Neural cell (in vitro differentiated cells): ENCODE data around the gene FZD10. TPM values are rescaled to one million over a fixed set of nuclear protein-coding genes. Genes with fewer than 3 reads are reported as not detected.

Source experiments
- H2AFZ ChIP-seq: fragments of 200-600, 300-800 bp; sonication (generic), shearing (Covaris generic); 2 replicates; pipeline ENCODE4 v1.6.0; 2014; ENCODE audit warnings: low read depth, mild to moderate bottlenecking, antibody characterized with exemption, low read length, moderate library complexity
- H3F3A ChIP-seq: fragments of 200-600 bp; shearing (Covaris generic); 2 replicates; pipeline ENCODE4 v1.6.1; 2016; ENCODE audit warnings: mild to moderate bottlenecking, moderate library complexity, mixed read lengths, antibody characterized with exemption, low read length; ENCODE audit not compliant: insufficient read depth, poor library complexity, severe bottlenecking
- H3K27ac ChIP-seq: fragments of 200-600, 300-800 bp; sonication (generic), shearing (Covaris generic); 2 replicates; pipeline ENCODE4 v1.5.1; 2014; ENCODE audit warnings: mild to moderate bottlenecking, low read length, moderate library complexity
- H3K27me3 ChIP-seq: fragments of 300-800, 200-600 bp; sonication (generic), shearing (Covaris generic); 2 replicates; pipeline ENCODE4 v1.6.0; 2014; ENCODE audit warnings: mild to moderate bottlenecking, low read depth, low read length, moderate library complexity; ENCODE audit not compliant: insufficient read depth
- H3K36me3 ChIP-seq: fragments of 300-800, 200-600 bp; sonication (generic), shearing (Covaris generic); 2 replicates; pipeline ENCODE4 v1.5.1; 2014; ENCODE audit warnings: mild to moderate bottlenecking, antibody characterized with exemption, low read length, moderate library complexity; ENCODE audit not compliant: insufficient read depth
- H3K4me2 ChIP-seq: fragments of 300-800, 200-600 bp; sonication (generic), shearing (Covaris generic); 2 replicates; pipeline ENCODE4 v1.6.0; 2014; ENCODE audit warnings: mild to moderate bottlenecking, low read length
- H3K4me3 ChIP-seq: fragments of 300-800, 200-600 bp; sonication (generic), shearing (Covaris generic); 2 replicates; pipeline ENCODE4 v1.5.1; 2014; ENCODE audit warnings: mild to moderate bottlenecking, low read length, moderate library complexity
- H3K79me2 ChIP-seq: fragments of 200-600 bp; shearing (Covaris generic); replicated peaks from 2 replicates; pipeline ENCODE4 v1.6.0; 2014; ENCODE audit warnings: mild to moderate bottlenecking, low read length, moderate library complexity; ENCODE audit not compliant: insufficient read depth
- H3K9ac ChIP-seq: fragments of 300-800, 200-600 bp; sonication (generic), shearing (Covaris generic); 2 replicates; pipeline ENCODE4 v1.6.1; 2016; ENCODE audit warnings: mild to moderate bottlenecking, low read length, mixed read lengths
- H3K9me2 ChIP-seq: fragments of 200-600 bp; shearing (Covaris generic); 2 replicates; pipeline ENCODE4 v1.6.1; 2016; ENCODE audit warnings: mild to moderate bottlenecking, low read length, mixed read lengths; ENCODE audit not compliant: insufficient read depth
- H3K9me3 ChIP-seq: fragments of 200-600, 300-800 bp; sonication (generic), shearing (Covaris generic); 2 replicates; pipeline ENCODE4 v1.6.1; 2016; ENCODE audit warnings: mild to moderate bottlenecking, mixed run types, low read length, moderate library complexity, mixed read lengths
- H4K20me1 ChIP-seq: fragments of 200-600 bp; shearing (Covaris generic); 2 replicates; pipeline ENCODE4 v1.6.1; 2016; ENCODE audit warnings: mild to moderate bottlenecking, mixed run types; ENCODE audit not compliant: insufficient read depth
- EP300 ChIP-seq: fragments of 450-650 bp; conservative IDR thresholded peaks from 2 replicates; pipeline ENCODE4 v1.6.1; 2014; ENCODE audit warnings: antibody characterized with exemption, mild to moderate bottlenecking, moderate library complexity; ENCODE audit not compliant: poor library complexity, severe bottlenecking
- EZH2 ChIP-seq: fragments of 200-600, 300-800 bp; shearing (Covaris generic), sonication (generic); IDR thresholded peaks from 2 replicates; pipeline ENCODE4 v1.6.1; 2014; ENCODE audit warnings: antibody characterized with exemption, low read length, borderline replicate concordance, mild to moderate bottlenecking; ENCODE audit not compliant: insufficient read depth, poor library complexity, severe bottlenecking
- MXI1 ChIP-seq: fragments of 450-650 bp; conservative IDR thresholded peaks from 2 replicates; pipeline ENCODE4 v1.6.1; 2014; ENCODE audit warnings: antibody characterized with exemption, mild to moderate bottlenecking; ENCODE audit not compliant: poor library complexity, severe bottlenecking
- POLR2AphosphoS5 ChIP-seq: IDR thresholded peaks from 2 replicates; pipeline ENCODE4 v1.6.1; 2012
- RAD21 ChIP-seq: fragments of 450-650 bp; conservative IDR thresholded peaks from 2 replicates; pipeline ENCODE4 v1.6.1; 2014; ENCODE audit warnings: antibody characterized with exemption, mild to moderate bottlenecking, moderate library complexity
- SMC3 ChIP-seq: fragments of 450-650 bp; conservative IDR thresholded peaks from 2 replicates; pipeline ENCODE4 v1.6.1; 2014; ENCODE audit warnings: antibody characterized with exemption, mild to moderate bottlenecking, moderate library complexity; ENCODE audit not compliant: poor library complexity
- TAF1 ChIP-seq: IDR thresholded peaks from 2 replicates; pipeline ENCODE4 v1.6.1; 2012; ENCODE audit warnings: low read depth
- polyA plus RNA-seq: library from polyadenylated mRNA; depleted of rRNA; stranded (reverse); fragments of >200 nt; gene quantifications from 2 replicates; pipeline ENCODE4 v1.2.3, GENCODE V29; 2014
- TF ChIP-seq, protein P1 (sequence below): IDR thresholded peaks from 2 replicates; pipeline ENCODE4 v1.6.1; 2012; ENCODE audit warnings: borderline replicate concordance
- TF ChIP-seq, protein P2 (sequence below): fragments of 450-650 bp; IDR thresholded peaks from 2 replicates; pipeline ENCODE4 v1.5.1; 2014; ENCODE audit warnings: antibody characterized with exemption, mild to moderate bottlenecking, moderate library complexity; ENCODE audit not compliant: poor library complexity, severe bottlenecking

FZD10 gene
- polyA plus RNA-seq, 1 donor from 2014 or later, result not detected

DNA sequence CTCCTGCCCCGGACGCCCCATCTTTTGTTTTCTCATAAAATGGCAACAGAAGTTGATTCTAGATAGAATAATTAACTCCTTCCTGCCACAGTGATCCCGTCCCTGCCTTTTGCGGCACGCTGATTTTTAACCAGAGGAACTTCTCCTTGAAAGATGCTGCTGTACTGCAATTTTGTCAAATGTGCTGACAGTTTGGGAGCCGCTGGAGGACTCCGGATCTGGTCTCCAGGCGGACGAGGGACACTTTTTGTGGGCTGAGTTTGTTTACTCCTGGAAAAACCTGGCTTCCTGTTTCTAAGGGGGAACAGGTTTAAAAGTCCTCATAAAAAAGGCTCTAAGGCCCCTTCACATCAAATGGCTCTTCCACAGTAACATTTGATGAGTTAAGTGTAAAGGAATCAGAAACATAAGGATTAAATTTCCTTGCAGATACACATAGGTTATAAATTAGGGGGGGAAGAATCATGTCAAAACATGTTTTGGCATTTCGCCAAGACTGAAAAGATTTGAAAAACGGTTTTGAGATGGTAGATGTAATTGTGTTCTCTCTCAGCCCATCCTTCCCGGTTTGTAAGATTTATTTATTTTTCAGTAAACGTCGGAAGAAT is 15.5 kb downstream of the FZD10 start:
- Histone ChIP-seq H3K9me2 (no peaks in the 10 kb centered on the region), H3K36me3 (no peaks in the 10 kb centered on the region), H2AFZ (no peak overlapping the region), H3K4me2 (no peak overlapping the region), H3K79me2 (no peaks in the 10 kb centered on the region), H3K4me3 (no peak overlapping the region), H3K9me3 (peaks cover 5% of the 10 kb centered on the region), H3K27me3 (peaks cover 3% of the 10 kb centered on the region), H3K27ac (no peak overlapping the region), H3K9ac (no peak overlapping the region), H4K20me1 (no peaks in the 10 kb centered on the region), H3F3A (no peaks in the 10 kb centered on the region)
- TF ChIP-seq EZH2, result no peak
- no peak for TF ChIP-seq MXI1
- TF ChIP-seq, protein P1, sequence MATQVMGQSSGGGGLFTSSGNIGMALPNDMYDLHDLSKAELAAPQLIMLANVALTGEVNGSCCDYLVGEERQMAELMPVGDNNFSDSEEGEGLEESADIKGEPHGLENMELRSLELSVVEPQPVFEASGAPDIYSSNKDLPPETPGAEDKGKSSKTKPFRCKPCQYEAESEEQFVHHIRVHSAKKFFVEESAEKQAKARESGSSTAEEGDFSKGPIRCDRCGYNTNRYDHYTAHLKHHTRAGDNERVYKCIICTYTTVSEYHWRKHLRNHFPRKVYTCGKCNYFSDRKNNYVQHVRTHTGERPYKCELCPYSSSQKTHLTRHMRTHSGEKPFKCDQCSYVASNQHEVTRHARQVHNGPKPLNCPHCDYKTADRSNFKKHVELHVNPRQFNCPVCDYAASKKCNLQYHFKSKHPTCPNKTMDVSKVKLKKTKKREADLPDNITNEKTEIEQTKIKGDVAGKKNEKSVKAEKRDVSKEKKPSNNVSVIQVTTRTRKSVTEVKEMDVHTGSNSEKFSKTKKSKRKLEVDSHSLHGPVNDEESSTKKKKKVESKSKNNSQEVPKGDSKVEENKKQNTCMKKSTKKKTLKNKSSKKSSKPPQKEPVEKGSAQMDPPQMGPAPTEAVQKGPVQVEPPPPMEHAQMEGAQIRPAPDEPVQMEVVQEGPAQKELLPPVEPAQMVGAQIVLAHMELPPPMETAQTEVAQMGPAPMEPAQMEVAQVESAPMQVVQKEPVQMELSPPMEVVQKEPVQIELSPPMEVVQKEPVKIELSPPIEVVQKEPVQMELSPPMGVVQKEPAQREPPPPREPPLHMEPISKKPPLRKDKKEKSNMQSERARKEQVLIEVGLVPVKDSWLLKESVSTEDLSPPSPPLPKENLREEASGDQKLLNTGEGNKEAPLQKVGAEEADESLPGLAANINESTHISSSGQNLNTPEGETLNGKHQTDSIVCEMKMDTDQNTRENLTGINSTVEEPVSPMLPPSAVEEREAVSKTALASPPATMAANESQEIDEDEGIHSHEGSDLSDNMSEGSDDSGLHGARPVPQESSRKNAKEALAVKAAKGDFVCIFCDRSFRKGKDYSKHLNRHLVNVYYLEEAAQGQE, result no peak
- TF ChIP-seq TAF1, result no peak
- TF ChIP-seq, protein P2, sequence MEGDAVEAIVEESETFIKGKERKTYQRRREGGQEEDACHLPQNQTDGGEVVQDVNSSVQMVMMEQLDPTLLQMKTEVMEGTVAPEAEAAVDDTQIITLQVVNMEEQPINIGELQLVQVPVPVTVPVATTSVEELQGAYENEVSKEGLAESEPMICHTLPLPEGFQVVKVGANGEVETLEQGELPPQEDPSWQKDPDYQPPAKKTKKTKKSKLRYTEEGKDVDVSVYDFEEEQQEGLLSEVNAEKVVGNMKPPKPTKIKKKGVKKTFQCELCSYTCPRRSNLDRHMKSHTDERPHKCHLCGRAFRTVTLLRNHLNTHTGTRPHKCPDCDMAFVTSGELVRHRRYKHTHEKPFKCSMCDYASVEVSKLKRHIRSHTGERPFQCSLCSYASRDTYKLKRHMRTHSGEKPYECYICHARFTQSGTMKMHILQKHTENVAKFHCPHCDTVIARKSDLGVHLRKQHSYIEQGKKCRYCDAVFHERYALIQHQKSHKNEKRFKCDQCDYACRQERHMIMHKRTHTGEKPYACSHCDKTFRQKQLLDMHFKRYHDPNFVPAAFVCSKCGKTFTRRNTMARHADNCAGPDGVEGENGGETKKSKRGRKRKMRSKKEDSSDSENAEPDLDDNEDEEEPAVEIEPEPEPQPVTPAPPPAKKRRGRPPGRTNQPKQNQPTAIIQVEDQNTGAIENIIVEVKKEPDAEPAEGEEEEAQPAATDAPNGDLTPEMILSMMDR, result no peak
- no peak for TF ChIP-seq EP300
- no peak for TF ChIP-seq SMC3
- TF ChIP-seq RAD21, result no peak
- no peak for TF ChIP-seq POLR2AphosphoS5

DNA sequence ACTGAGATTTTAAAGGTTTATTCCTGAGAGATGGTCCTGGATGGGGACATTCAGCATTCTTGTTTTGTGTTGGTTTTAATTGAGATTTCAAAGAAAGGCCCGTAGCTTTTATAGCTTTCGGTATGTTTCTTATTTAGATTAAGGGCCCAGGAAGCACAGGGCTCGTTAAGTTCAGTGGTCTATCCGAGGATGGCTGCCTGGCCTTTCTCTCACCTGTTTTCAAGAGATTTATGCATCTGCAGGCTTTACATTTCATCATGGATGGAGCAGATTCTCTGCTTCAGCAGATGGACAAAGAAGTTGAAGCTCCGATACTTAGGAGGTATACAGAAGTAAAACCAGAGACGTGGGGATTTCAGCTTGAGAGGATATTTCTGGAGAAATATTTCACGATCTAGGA is 16.0 kb downstream of the FZD10 start:
- no peak overlapping the region for H3K4me3 ChIP-seq
- no peak overlapping the region for H3K4me2 ChIP-seq
- H4K20me1 ChIP-seq, result no peaks in the 10 kb centered on the region
- no peaks in the 10 kb centered on the region for H3K9me2 ChIP-seq
- no peak overlapping the region for H2AFZ ChIP-seq
- H3K27me3 ChIP-seq, result peaks cover under 1% of the 10 kb centered on the region
- peaks cover 5% of the 10 kb centered on the region for H3K9me3 ChIP-seq
- H3K9ac ChIP-seq, result no peak overlapping the region
- no peak overlapping the region for H3K27ac ChIP-seq
- no peaks in the 10 kb centered on the region for H3K79me2 ChIP-seq
- H3K36me3 ChIP-seq, result no peaks in the 10 kb centered on the region
- no peaks in the 10 kb centered on the region for H3F3A ChIP-seq
- TF ChIP-seq, protein P1, result no peak
- TF ChIP-seq TAF1, result no peak
- TF ChIP-seq SMC3, result no peak
